CD4-positive, alpha-beta T cell treated with Interferon alpha-2 for 1 hour (primary cell): ENCODE results near the gene SH3RF1.

ENCODE experiments used
- DNase-seq, 2 donors: peaks; one replicate each; pipeline ENCODE4 v3.0.0-alpha.2; 2020 to 2022

SH3RF1 gene

DNA sequence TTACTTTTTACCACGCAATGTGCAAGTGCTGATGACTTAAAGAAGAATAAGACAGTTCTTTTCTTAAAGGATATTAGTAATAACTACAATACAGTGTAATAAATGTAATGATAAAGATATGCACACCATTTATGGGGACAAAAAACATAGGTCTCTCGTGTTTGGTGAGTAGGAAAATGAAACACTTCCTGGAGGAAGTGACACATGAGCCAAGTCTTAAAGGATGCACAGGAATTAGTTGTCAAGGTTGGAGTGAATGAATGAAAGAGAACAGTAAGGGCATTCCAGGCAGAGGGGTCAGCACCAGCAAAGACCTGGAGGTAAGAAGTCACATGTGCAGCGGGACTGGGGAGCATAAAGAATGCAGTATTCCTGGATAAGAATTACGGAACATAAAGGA lies 112.7 kb downstream of the SH3RF1 start:
- no peak for DNase-seq

GRCh38 chr4:169156392-169156791 lies 114.4 kb downstream of the SH3RF1 start:
- DNase-seq, result no peak

DNA sequence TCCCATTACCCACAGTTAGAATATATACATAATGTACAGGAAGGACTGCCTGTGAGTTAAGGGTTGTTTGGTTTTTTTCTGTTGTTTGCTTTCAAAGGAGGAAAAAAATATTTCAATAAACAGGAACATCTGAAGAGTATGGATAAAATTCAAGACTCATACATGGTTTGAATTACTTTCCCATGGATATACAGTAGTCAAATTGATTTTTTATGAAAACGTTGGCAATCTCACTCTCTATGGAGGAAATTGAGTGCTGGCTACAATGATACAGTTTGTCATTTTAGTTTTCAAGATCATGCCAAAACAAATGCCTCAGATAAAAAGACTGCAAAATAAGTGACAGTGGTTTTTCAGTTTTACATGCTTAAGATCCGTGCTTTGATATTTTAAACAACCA lies 116.6 kb downstream of the SH3RF1 start:
- no peak for DNase-seq

- DNase-seq, result no peak
Observed at GRCh38 chr4:169153481-169154087, 117.2 kb downstream of the SH3RF1 start.

GRCh38 chr4:169152899-169153298 lies 117.9 kb downstream of the SH3RF1 start:
- DNase-seq, result no peak

GRCh38 chr4:169152098-169152497 lies 118.7 kb downstream of the SH3RF1 start:
- DNase-seq, result no peak

DNA sequence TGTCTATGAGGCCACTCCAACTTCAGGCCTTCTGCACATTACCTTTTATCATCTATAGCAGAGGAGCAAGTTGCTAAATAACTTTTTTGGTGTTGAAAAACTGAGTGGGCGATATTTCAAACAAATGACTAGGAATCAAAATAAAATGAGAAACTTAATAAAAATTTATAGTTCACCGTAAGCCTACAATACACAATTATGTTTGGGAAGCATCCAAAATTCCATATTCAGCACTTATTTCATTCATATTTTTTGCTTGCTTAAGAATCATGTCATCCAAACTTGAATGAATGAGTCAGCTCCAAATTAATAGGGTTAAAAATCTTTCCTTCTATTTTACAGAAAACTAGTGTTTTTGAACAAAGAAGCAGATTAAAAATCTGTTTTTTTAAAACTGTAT lies 119.1 kb downstream of the SH3RF1 start:
- DNase-seq, result no peak

- DNase-seq, result no peak
Observed at GRCh38 chr4:169150806-169151205, 120.0 kb downstream of the SH3RF1 start.

GRCh38 chr4:169148885-169149284 lies 121.9 kb downstream of the SH3RF1 start:
- DNase-seq, result no peak

DNA sequence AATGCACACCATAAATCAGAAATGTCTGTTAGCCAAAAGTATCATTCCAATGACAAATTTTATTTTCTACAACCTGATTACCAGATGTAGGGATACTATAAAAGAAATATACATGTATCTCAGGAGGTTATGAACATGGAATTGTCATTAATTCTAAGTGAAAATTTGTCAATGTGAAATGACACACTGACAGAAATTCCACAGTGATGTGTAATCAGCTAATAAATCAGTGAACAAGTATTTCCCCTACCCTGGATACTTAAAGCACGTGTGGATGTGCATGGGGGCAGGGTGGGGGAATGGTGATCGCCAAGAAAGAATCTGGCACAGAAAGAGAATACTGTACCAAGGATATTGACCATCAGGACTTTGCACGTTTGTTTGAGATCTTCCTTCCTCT lies 123.6 kb downstream of the SH3RF1 start:
- DNase-seq, result no peak

- DNase-seq, result no peak
Observed at GRCh38 chr4:169144061-169144600, 126.6 kb downstream of the SH3RF1 start.

GRCh38 chr4:169143335-169143734 lies 127.4 kb downstream of the SH3RF1 start:
- no peak for DNase-seq

DNA sequence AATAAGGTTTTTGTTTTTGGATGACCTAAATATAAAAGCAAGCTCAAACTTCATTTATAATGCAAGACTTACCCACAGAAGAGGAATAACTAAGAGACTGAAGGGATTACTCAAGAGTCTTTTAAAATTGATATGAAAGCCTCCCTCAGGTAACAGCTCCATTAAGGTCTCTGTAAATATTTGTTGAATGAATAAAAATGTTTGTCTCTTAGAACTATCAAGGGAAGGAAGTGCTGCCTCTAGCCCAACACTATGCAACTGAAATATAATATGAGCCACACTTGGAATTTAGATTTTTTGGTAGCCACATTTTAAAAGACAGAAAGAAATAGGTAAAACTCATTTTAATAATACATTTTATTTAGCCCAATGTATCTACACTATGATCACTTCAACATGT lies 127.8 kb downstream of the SH3RF1 start:
- DNase-seq, result no peak

DNA sequence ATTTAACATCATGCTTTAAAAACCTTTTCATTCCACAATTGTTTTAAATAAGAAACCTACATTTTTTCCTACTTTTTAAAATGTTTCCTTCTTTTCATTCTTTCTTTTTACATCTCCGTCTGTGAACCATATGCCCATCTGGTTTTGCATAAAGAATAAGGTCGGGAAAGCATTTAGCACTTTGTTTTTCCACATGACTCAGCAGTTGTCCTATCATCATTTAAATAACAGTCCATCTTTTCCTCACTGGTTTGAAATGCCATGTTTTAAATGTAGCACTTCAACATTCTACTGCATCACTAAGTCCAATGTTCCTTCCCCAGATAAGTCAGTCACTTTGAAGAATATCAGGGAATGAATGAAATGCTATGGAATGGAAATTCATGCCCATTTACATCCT lies 128.4 kb downstream of the SH3RF1 start:
- no peak for DNase-seq

GRCh38 chr4:169139021-169139420 lies 131.7 kb downstream of the SH3RF1 start:
- no peak for DNase-seq

DNA sequence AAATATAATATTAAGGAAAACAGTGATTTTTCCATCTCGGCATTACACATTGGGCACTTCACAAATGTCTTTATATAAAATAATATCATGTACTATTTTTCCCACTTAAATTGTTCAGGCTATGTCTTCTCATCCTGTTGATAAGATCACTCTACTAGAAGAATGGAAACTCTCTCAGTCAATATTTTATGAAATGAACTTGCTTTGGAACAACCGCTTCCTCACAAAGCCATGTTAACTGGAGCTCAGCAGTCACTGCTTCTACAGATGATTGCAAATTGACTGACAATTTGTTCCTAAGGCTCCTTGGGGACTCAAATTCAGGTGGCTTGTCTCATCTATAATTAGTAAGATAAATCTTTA lies 133.2 kb downstream of the SH3RF1 start:
- no peak for DNase-seq

DNA sequence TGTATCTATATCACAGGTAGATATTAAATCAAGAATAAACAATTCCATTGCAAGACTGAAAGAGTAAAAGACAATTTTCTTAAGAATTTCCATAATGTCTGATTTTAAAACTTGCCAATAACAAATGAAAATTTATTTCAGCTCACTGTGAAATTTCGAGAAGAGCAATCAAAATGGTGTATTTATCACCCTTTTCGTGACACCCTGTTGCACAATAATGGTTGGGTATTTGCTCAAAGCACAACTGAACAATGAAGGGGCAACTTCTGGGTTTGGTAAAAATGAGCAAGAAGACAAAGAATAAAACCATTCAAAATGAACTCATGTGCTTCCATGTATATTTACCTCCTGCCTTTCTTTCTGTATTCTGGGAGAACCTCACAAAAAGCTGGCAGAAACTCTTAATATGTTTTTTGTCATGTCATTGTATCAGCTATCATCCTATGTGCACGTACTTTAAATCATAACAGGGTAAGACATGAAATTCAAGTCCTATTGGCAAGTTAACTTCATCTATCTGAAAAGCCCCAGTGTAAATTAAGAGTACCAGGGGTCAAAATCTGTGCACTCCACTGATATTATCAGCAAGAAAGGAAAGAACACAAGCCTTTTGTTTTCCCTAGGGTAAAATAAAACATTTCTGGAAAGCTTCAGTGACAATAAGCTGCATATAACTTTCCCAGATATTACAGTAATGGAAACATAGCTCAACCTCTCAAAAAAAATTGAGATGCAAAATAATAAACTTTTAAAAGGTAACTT lies 133.8 kb downstream of the SH3RF1 start:
- no peak for DNase-seq

DNA sequence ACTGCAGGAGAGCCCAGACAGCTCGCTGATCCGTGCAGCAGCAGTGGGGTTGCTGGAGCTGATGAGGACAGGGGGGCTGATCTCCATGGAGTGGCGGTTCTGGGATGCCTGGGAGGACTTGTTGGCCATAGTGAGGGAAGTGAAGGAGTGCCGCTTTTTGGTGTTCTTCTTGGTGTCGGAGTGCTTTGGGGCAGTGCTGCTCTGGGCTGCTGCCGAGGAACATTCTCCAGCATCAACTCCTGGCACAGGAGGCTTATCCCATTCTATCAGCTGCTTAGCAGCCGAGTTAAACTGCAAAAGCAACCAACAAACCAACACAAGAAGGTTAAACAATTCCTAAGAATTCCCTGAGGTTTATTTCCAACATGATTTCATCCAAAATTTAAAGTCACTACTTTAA lies 134.4 kb downstream of the SH3RF1 start:
- no peak for DNase-seq

GRCh38 chr4:169135776-169136175 lies 135.0 kb downstream of the SH3RF1 start:
- DNase-seq, result no peak

- no peak for DNase-seq
Observed at GRCh38 chr4:169133932-169134331, 136.8 kb downstream of the SH3RF1 start.

DNA sequence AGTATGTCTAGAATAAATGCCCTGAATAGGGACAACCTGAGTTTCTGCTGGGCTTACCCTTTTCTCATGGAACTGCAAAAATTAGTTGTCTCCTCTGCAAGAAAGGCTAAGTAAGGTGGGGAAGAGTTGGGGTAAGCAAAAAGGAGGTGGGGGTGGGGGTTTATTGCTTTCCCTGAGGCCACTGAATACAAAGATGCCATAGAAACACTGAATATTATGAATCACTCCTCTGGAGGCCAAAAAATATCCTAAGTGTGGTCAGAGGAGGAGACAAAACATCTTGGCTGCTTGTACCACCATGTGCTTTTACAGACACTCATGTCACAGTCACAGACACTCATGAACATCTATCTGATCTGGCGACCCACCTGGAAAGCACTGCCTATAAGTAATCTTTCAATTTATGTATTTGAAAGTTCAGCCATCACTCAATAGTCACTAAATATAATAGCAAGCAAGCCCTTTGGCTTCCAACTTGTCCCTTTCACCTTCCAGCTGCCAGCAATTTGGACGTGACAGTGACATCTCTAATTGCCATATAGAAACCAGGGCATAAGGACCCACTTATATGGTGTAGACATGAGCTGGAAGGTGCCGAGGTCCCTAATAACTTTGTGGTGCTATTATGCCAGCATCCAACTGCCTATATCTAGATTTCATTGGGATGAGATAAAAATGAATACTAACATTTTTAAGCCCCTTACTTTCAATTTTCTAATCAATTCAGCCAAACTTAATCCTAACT lies 138.0 kb downstream of the SH3RF1 start:
- no peak for DNase-seq

DNA sequence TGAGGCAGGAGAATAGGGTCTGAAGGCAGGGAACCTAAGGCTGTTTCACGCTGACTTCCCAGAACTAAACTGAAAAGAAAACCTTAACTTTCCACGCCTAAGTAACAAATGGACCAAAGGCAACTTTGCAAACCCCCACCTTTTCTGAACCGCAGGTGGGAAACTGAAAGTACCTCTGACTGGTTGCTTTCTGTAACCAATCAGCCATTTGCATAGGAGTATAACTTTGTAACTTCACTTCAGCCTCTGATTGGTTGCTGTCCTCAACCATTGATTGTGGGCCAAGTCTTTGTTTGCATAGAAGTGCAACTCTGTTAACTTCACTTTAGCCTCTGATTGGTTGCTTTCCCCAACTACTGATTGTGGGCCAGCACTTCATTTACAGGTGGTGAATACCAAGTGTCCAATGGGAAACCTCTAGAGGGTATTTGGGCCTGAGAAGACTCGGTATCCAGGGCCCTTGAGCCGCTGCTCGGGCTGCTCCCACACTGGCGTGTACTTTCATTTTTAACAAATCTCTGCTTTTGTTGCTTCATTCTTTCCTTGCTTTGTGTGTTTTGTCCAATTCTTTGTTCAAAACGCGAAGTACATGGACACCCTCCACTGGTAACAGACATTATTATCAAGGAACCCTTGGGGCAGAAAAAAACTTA lies 139.1 kb downstream of the SH3RF1 start:
- no peak for DNase-seq

DNA sequence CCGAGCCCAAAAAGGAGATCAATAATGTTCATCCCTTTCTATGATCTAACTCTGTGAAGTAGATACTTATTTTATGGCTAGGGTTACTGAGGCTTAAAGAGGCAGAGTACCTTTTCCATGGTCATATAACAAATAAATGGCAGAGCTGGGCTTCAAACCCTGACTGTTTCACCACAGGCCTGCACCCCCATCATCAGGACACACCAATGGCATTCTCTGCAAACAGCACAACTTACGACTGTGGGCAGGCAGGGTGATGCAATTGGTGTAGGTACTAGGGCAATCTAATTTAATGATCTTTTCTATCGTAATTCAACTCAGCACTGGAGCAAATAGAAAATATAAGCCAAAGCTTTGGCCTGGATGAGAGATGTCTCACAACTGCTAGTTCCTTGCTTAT lies 141.9 kb downstream of the SH3RF1 start:
- DNase-seq, result no peak
